H1 (cell line): ENCODE data around the gene PFKFB3. TPM values are rescaled to one million over a fixed set of nuclear protein-coding genes. Genes with fewer than 3 reads are reported as not detected.

Source experiments
- CTCF ChIA-PET: fragments of 300-600 bp; sonication (Branson Sonifier 250); formaldehyde crosslinking; loops from one replicate; lab custom pipeline; 2021; ENCODE audit not compliant: partially characterized antibody; lab: Charles Lee
- POLR2A ChIA-PET: fragments of 300-600 bp; sonication (Branson Sonifier 250); formaldehyde crosslinking; loops from one replicate; lab custom pipeline; 2021; ENCODE audit warnings: inconsistent platforms; ENCODE audit not compliant: partially characterized antibody; lab: Charles Lee
- DNase-seq, 2 experiments: peaks; one replicate each; pipeline versions ENCODE4 v3.0.0 to v3.0.0-alpha.2; 2010 to 2022; ENCODE audit warnings: low spot score in 2 of 2, low read depth in 1 of 2, mixed read lengths in 1 of 2
- FAIRE-seq: peaks from 2 replicates; lab custom pipeline; 2011; peaks lifted over from hg19 to GRCh38; lab: Jason Lieb, UNC
- H2AFZ ChIP-seq: 2 replicates; pipeline ENCODE4 v1.8.1; 2012; ENCODE audit warnings: low read length, inconsistent platforms
- H2AK5ac ChIP-seq: 2 replicates; pipeline ENCODE4 v1.6.1; 2013; ENCODE audit warnings: low read depth, low read length
- H2BK120ac ChIP-seq: replicated peaks from 2 replicates; pipeline ENCODE3; 2013; ENCODE audit warnings: low read depth, low read length, inconsistent platforms
- H2BK12ac ChIP-seq: 2 replicates; pipeline ENCODE4 v1.6.1; 2013; ENCODE audit warnings: low read depth, low read length
- H2BK15ac ChIP-seq: 2 replicates; pipeline ENCODE4 v1.6.1; 2013; ENCODE audit warnings: low read length
- H2BK20ac ChIP-seq: 2 replicates; pipeline ENCODE4 v1.6.1; 2013; ENCODE audit warnings: low read length
- H2BK5ac ChIP-seq: 2 replicates; pipeline ENCODE4 v1.6.1; 2013; ENCODE audit warnings: low read depth, low read length
- H3K14ac ChIP-seq: 2 replicates; pipeline ENCODE4 v1.6.1; 2013; ENCODE audit warnings: inconsistent platforms; ENCODE audit not compliant: insufficient read length
- H3K18ac ChIP-seq: 2 replicates; pipeline ENCODE4 v1.6.1; 2013; ENCODE audit warnings: low read length; ENCODE audit errors: extremely low read depth
- H3K23ac ChIP-seq: 2 replicates; pipeline ENCODE4 v1.6.1; 2013; ENCODE audit warnings: inconsistent platforms; ENCODE audit not compliant: insufficient read length
- H3K23me2 ChIP-seq: 2 replicates; pipeline ENCODE4 v1.6.1; 2013; ENCODE audit warnings: low read depth, low read length
- H3K27ac ChIP-seq: 2 replicates; pipeline ENCODE4 v1.6.1; 2011; ENCODE audit warnings: low read depth, low read length, inconsistent platforms
- H3K27me3 ChIP-seq, 4 experiments: replicated peaks in 1 of 4; 1 replicate in 1 of 4; 2 replicates in 3 of 4; pipeline versions ENCODE4 v1.6.1 to v1.8.1; 2011 to 2013; ENCODE audit warnings: low read length in 3 of 4, mild to moderate bottlenecking in 3 of 4, inconsistent platforms in 2 of 4, mixed read lengths in 2 of 4, moderate library complexity in 1 of 4; ENCODE audit not compliant: control insufficient read depth in 3 of 4, insufficient read depth in 3 of 4; ENCODE audit errors: extremely low read depth in 1 of 4
- H3K36me3 ChIP-seq, 4 experiments: 2 replicates each; pipeline versions ENCODE4 v1.6.1 to v1.8.1; 2011 to 2013; ENCODE audit warnings: mild to moderate bottlenecking in 4 of 4, low read length in 3 of 4, moderate library complexity in 2 of 4, control low read depth in 1 of 4, inconsistent platforms in 1 of 4; ENCODE audit not compliant: insufficient read depth in 4 of 4, control insufficient read depth in 2 of 4
- H3K4ac ChIP-seq: replicated peaks from 2 replicates; pipeline ENCODE3; 2013; ENCODE audit warnings: low read length, low read depth, mixed read lengths, inconsistent platforms; ENCODE audit not compliant: insufficient read length
- H3K4me1 ChIP-seq, 4 experiments: replicated peaks in 1 of 4; 1 replicate in 1 of 4; 2 replicates in 3 of 4; pipeline versions ENCODE4 v1.6.1 to v1.8.1; 2011 to 2013; ENCODE audit warnings: low read length in 3 of 4, inconsistent platforms in 2 of 4, mixed read lengths in 1 of 4; ENCODE audit not compliant: insufficient read depth in 4 of 4, control insufficient read depth in 3 of 4
- H3K4me2 ChIP-seq, 2 experiments: 2 replicates each; pipeline versions ENCODE4 v1.6.1 to v1.8.1; 2011 to 2013; ENCODE audit warnings: low read depth in 2 of 2, low read length in 2 of 2, control low read depth in 1 of 2, inconsistent platforms in 1 of 2, mild to moderate bottlenecking in 1 of 2; ENCODE audit not compliant: insufficient read depth in 1 of 2
- H3K4me3 ChIP-seq, 4 experiments: fragments of 200-600, 300-600 bp in 1 of 4; sonication (generic), shearing (Covaris generic), sonication (Bioruptor Twin) in 1 of 4; 2 replicates each; pipeline versions ENCODE4 v1.5.1 to v1.8.1; 2011 to 2016; ENCODE audit warnings: low read length in 4 of 4, low read depth in 3 of 4, control low read depth in 2 of 4, inconsistent platforms in 2 of 4, mild to moderate bottlenecking in 2 of 4, mixed read lengths in 1 of 4, moderate library complexity in 1 of 4; ENCODE audit not compliant: insufficient read depth in 2 of 4; ENCODE audit errors: extremely low read depth in 1 of 4
- H3K56ac ChIP-seq: replicated peaks from 2 replicates; pipeline ENCODE3; 2013; ENCODE audit warnings: low read depth, mild to moderate bottlenecking, mixed read lengths, low read length, inconsistent platforms; ENCODE audit not compliant: insufficient read length
- H3K79me1 ChIP-seq: 2 replicates; pipeline ENCODE4 v1.6.1; 2013; ENCODE audit warnings: low read depth, low read length, control low read depth
- H3K79me2 ChIP-seq, 2 experiments: 2 replicates each; pipeline versions ENCODE4 v1.6.1 to v1.8.1; 2012 to 2013; ENCODE audit warnings: low read length in 2 of 2, mild to moderate bottlenecking in 2 of 2, inconsistent platforms in 1 of 2; ENCODE audit not compliant: insufficient read depth in 2 of 2, control insufficient read depth in 1 of 2
- H3K9ac ChIP-seq, 4 experiments: replicated peaks in 1 of 4; 1 replicate in 1 of 4; 2 replicates in 3 of 4; pipeline versions ENCODE4 v1.6.1 to v1.8.1; 2011 to 2013; ENCODE audit warnings: low read depth in 3 of 4, low read length in 3 of 4, control low read depth in 2 of 4, mild to moderate bottlenecking in 2 of 4, moderate library complexity in 2 of 4, inconsistent platforms in 1 of 4; ENCODE audit errors: extremely low read depth in 1 of 4
- H3K9me3 ChIP-seq, 2 experiments: 2 replicates each; pipeline versions ENCODE4 v1.6.1 to v1.8.1; 2012 to 2013; ENCODE audit warnings: mild to moderate bottlenecking in 2 of 2, moderate library complexity in 2 of 2, control low read depth in 1 of 2, inconsistent platforms in 1 of 2, low read depth in 1 of 2, low read length in 1 of 2, mixed read lengths in 1 of 2; ENCODE audit not compliant: insufficient read depth in 2 of 2
- H4K20me1 ChIP-seq, 2 experiments: replicated peaks in 1 of 2; 2 replicates each; pipeline versions ENCODE3 to v1.8.1; 2011 to 2013; ENCODE audit warnings: inconsistent platforms in 2 of 2, low read length in 2 of 2, mild to moderate bottlenecking in 1 of 2; ENCODE audit not compliant: insufficient read depth in 2 of 2, control insufficient read depth in 1 of 2
- H4K5ac ChIP-seq: 2 replicates; pipeline ENCODE4 v1.6.1; 2013; ENCODE audit warnings: low read length, low read depth, mixed read lengths, inconsistent platforms; ENCODE audit not compliant: insufficient read length
- H4K8ac ChIP-seq: 2 replicates; pipeline ENCODE4 v1.8.0; 2013; ENCODE audit warnings: mild to moderate bottlenecking, moderate library complexity, low read length, inconsistent platforms; ENCODE audit not compliant: insufficient read depth; ENCODE audit errors: extremely low read depth
- H4K91ac ChIP-seq: replicated peaks from 2 replicates; pipeline ENCODE3; 2013; ENCODE audit warnings: low read length, mixed read lengths, inconsistent platforms; ENCODE audit not compliant: insufficient read length
- EGR1 ChIP-seq: IDR thresholded peaks from 2 replicates; pipeline ENCODE4 v1.6.1; 2011; ENCODE audit warnings: low read depth, low read length, borderline replicate concordance
- EZH2 ChIP-seq: fragments of 200-600 bp; sonication (generic); IDR thresholded peaks from 2 replicates; pipeline ENCODE4 v1.7.1; 2012; ENCODE audit warnings: low read depth, mild to moderate bottlenecking, moderate library complexity, low read length, inconsistent platforms; ENCODE audit not compliant: severe bottlenecking
- KDM5A ChIP-seq: fragments of 200-600 bp; IDR thresholded peaks from 2 replicates; pipeline ENCODE4 v1.7.1; 2012; ENCODE audit warnings: mild to moderate bottlenecking, low read length, inconsistent platforms, mixed read lengths
- SP4 ChIP-seq: IDR thresholded peaks from 2 replicates; pipeline ENCODE4 v1.6.1; 2012; ENCODE audit warnings: low read length, inconsistent platforms
- WGBS, 2 experiments: shearing (Covaris generic) in 1 of 2; methylation state at CpG; one replicate each; pipeline versions ENCODE4 v1.1.6 to v1.1.7; 2013 to 2015; ENCODE audit warnings: low lambda C conversion rate in 2 of 2, mixed read lengths in 2 of 2, inconsistent platforms in 1 of 2, low coverage in 1 of 2, missing lambda C conversion rate in 1 of 2; ENCODE audit not compliant: insufficient replicate concordance in 2 of 2, insufficient coverage in 1 of 2, insufficient read length in 1 of 2; ENCODE audit errors: extremely low coverage in 1 of 2, missing lambda C conversion rate in 1 of 2; 5-methylcytosine and 5-hydroxymethylcytosine counted together
- polyA plus RNA-seq, 7 experiments: library from polyadenylated mRNA; depleted of rRNA in 3 of 7; stranded (reverse) in 5 of 7; unstranded in 2 of 7; fragments of >200 nt in 5 of 7; fragments of 200-250 nt in 2 of 7; gene quantifications; 1 replicate in 5 of 7; 2 replicates in 1 of 7; 4 replicates in 1 of 7; pipeline versions ENCODE4 v1.2.1 to v1.2.3, GENCODE V29; 2011 to 2013; ENCODE audit warnings: missing spikeins in 2 of 7, mixed read lengths in 2 of 7
- total RNA-seq: library from RNA; stranded (reverse); fragmentation: NEBNext Ultra II Directional; extraction: Animal tissue kit (Norgen Biotek cat#: 25700); gene quantifications from 2 replicates; pipeline ENCODE4 v1.2.1, GENCODE V29; 2021

The PFKFB3 gene
- total and polyA plus RNA-seq, 2 of the 8 experiments (the other 6 are each of a cell fraction or from before 2014, with no cell fraction given), result 15.6 to 32.0 TPM

DNA sequence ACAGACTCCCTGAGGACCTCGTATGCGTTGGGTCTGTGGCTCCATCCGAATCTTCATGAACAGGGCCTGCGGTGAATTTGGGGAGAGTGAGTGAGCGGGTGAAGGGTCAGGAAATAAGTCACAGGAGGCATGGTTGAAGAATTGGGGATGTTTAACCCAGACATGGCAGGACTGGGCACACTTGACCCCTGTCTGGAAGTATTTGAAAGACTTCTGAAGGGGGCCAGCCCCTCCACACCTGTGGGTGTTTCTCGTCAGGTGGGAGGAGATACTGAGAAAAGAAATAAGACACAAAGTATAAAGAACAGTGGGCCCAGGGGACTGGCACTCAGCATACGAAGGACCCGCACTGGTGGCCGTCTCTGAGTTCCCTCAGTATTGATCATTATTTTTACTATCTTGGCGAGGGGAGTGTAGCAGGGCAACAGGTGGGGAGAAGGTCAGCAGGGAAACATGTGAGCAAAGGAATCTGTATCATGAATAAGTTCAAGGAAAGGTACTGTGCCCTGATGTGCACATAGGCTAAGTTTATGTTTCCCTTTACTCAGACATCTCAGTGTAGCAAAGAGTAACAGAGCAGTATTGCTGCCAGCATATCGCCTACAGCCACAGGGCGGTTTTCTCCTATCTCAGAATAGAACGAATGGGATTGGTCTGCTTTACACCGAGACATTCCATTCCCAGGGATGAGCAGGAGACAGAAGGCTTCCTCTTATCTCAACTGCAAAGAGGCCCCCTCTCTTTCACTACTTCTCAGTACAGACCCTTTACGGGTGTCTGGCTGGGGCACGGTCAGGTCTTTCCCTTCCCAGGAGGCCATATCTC lies 38.2 kb upstream of the PFKFB3 start:
- no peaks in the 10 kb centered on the region for H3K23me2 ChIP-seq
- H4K8ac ChIP-seq, result peak overlapping the region; percentile 96
- no peak overlapping the region for H3K4ac ChIP-seq
- FAIRE-seq (no peak), DNase-seq (no peak)
- H2BK12ac ChIP-seq, result no peak overlapping the region
- no peak overlapping the region for H2BK15ac ChIP-seq
- ChIA-PET CTCF (interaction anchor here (0.6 to 2.8 kb wide), 3 partner anchors 14 to 35 kb away, joined by 3 to 19 read pairs (median 4); no protein-coding TSS in a partner anchor), POLR2A (interaction anchor here (0.9 to 2.2 kb wide), 5 partner anchors 12 to 233 kb away, joined by 3 to 10 read pairs (median 5); partner anchors contain the start of gene PFKFB3)
- peaks cover 0 to 42% of the 10 kb centered on the region in 2 experiments; a peak in 3 of 4 replicates for H3K79me2 ChIP-seq
- H2AFZ ChIP-seq, result no peak overlapping the region
- H2BK120ac ChIP-seq, result no peak overlapping the region
- peak overlapping the region; percentile 39 to 88 (median 54) for H3K4me3 ChIP-seq
- no peaks in the 10 kb centered on the region for H3K9me3 ChIP-seq
- WGBS, 2 experiments, result 66% methylated on average over 16 of the region's 16 CpGs; no CpG with 5 or more reads in 1 of the 2 experiments
- H3K27ac ChIP-seq, result no peak overlapping the region
- H4K5ac ChIP-seq, result peak overlapping the region; percentile 18
- H3K79me1 ChIP-seq, result peaks cover 3% of the 10 kb centered on the region; the same call in 1 of the 2 replicates
- no peak overlapping the region for H2BK5ac ChIP-seq
- H2AK5ac ChIP-seq, result no peak overlapping the region
- no peak overlapping the region for H4K91ac ChIP-seq
- peak overlapping the region; percentile 51 to 79 (median 64) for H3K9ac ChIP-seq
- no peak overlapping the region for H3K56ac ChIP-seq
- H3K23ac ChIP-seq, result no peak overlapping the region
- peak overlapping the region; percentile 74 to 78 for H3K4me2 ChIP-seq
- no peak overlapping the region for H3K14ac ChIP-seq
- no peak for TF ChIP-seq SP4
- TF ChIP-seq KDM5A, result no peak
- TF ChIP-seq EZH2, result no peak
- TF ChIP-seq EGR1, result no peak
- TF ChIP-seq, all 59 proteins: peak for 0
- Histone ChIP-seq H3K18ac (no peak overlapping the region; the same call in 1 of the 2 replicates), H2BK20ac (no peak overlapping the region), H4K20me1 (peaks cover 0 to 10% of the 10 kb centered on the region in 2 experiments), H3K4me1 (peaks cover 0 to 2% (median 0%) of the 10 kb centered on the region in 4 experiments; a peak in 1 of 7 replicates), H3K27me3 (no peaks in the 10 kb centered on the region), H3K36me3 (peaks cover 0 to 2% (median under 1%) of the 10 kb centered on the region in 4 experiments; a peak in 1 of 8 replicates)
